Fibroblast of upper back skin (primary cell): ENCODE data around the gene FBXO24.
A peak's percentile ranks its signal among the peaks of the same experiment; 100 is the strongest.
"Not testable (repeated sequence)": the region's sequence is repeated elsewhere in the genome, so short reads cannot be mapped to it uniquely, and the experiment has no call there.

Experiments
- DNase-seq: peaks from one replicate; pipeline ENCODE4 v3.0.0-alpha.2; 2013

FBXO24 gene

DNA sequence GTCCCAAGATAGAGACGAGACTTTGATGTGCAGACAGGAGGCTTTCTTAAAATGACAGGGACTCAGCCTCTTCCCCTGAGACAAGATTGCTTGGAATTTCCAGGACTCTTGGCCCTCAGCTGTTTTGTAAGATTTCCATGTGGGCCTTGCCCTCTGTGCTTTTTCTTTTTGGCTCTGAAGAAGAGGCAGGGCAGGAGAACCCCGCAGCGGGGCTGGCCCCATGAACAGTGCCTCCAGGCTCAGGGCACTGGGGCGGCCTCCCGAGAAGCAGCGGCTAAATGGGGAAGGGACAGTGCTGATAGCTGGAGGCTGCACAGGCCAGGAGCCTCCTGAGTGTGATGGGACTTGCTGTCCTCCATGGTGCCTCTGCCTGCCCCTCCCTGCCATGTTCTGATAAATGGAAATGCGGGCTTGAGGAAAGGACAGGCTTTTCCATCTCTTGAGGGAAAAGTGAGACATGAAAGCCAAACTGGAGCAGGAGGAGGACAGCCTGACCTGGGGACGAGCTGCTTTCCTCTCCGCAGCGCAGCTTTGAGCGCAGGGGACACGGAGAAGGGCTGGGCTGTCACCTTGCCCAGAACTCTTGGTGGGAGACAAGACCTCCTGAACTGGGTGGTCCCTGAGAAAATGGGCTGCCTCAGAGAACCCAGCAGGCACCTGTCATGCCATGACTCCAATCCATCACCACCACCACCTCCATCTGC, 24.5 kb upstream of the FBXO24 start:
- DNase-seq: no peak

DNA sequence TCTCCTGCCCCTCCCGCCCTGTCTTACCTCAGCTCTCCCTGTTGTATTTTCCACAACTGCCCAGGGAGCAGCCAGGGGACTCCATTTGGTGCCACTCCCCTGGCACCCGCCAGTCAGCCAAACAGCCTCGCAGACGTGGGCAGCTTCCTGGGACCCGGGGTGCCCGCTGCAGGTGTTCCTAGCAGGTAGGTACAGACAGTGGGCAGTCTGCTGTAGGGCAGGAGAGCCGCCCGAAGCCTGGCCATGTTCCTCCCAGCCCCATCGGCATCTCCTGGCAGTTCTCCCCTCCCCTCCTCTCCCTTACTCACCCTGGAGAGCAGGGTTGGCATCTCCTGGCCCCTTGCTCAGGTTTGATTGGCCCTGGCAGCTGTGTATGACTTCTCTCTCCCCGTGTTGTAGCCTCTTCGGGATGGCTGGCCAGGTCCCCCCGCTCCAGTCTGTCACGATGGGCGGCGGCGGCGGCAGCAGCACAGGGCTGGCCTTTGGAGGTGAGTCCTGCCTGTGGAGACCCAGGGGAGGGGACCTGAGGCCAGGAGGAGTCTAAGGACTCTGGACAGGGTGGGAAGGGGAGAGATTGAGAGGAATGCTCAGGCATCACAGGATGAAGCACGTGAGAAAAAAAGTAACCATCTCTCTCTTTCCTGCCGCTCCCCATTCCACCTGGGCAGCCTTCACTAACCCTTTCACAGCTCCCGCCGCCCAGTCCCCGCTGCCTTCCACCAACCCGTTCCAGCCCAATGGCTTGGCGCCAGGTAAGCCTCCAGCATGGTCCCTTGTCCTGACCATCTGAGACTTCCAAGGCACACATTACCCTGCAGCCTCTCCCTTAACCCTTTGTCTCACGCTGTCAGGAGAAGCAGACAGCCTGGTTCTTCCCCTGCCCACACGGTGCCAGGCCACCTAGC, 23.7 kb upstream of the FBXO24 start:
- DNase-seq: no peak

DNA sequence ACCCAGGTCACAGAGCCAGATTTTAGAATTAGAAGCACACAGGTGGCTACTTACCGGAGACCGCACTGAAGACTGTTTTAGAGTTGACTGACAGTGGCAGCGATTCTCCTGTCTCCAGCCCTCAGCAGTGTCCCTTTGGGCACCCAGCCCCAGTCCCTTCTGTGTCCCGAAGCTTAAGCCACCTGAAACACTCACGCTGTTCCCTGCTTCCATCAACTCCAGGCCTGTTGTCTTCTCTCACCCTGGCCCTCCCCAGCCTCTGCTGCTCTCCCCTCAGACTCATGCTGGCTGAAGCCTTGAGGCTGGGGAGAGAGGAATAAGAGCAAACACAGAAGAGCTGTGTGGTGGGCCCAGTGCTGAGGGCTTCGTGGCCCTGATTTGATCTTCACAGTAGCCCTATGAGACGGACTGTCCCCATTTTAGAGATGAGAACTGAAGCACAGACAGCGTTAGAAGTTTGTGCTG, 23.0 kb upstream of the FBXO24 start:
- DNase-seq: no peak

DNA sequence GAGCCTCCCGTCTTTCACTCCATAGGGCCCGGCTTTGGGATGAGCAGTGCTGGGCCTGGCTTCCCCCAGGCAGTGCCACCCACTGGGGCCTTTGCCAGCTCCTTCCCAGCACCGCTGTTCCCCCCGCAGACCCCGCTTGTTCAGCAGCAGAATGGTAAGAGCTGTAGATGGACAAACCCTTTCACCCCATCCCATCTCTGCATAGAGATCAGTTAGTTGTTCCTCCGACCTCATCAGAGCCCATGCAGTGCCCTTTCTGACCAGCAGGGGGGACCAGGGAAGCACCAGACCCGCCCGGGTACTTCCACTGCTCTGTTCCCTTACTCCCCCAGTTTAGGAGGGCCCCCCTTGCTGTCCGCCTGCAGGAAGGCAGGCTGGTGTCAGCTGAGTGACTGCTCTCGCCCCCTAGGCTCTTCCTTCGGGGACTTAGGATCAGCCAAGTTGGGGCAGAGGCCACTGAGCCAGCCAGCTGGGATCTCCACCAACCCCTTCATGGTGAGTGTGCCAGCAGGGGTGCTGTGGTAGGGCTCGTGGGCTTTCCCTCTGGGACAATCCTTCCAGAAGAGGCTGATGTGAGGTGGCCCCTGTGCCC, 22.2 kb upstream of the FBXO24 start:
- peak; percentile 66 for DNase-seq

DNA sequence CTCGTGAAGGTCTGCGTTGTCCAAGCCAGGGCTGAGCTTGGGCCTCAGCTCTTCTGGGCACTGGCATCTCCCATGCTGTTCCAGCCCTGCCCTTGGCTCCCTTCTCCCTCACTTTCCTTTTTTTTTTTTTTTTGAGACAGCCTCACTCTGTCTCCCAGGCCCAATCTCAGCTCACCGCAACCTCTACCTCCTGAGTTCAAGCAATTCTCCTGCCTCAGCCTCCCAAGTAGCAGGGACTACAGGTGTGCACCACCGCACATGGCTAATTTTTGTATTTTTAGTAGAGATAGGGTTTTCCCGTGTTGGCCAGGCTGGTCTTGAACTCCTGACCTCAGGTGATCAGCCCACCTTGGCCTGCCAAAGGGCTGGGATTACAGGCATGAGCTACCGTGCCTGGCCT, 21.7 kb upstream of the FBXO24 start:
- DNase-seq: not testable (repeated sequence)

DNA sequence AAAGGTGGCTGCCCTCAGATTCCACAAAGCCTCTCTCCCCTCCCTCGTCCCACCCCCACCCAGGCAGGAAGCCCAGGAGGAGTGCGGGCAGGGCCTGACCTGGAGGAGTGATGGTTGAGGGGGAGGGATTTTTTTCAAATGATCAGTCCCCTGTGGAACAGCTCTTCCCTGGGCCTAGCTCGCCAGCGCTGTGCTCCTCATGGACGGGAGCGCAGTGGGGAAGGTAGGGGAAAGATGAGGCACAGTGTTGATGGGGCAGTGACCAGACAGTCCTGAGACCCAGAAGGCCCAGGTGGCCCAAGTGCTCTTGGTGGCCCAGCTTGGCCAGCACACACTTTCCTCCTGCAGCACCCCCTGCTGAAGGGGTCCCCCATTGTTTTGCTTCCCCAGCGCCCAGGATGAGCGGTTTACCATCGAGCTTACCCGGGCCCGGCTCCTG, 21.0 kb upstream of the FBXO24 start:
- no peak for DNase-seq

DNA sequence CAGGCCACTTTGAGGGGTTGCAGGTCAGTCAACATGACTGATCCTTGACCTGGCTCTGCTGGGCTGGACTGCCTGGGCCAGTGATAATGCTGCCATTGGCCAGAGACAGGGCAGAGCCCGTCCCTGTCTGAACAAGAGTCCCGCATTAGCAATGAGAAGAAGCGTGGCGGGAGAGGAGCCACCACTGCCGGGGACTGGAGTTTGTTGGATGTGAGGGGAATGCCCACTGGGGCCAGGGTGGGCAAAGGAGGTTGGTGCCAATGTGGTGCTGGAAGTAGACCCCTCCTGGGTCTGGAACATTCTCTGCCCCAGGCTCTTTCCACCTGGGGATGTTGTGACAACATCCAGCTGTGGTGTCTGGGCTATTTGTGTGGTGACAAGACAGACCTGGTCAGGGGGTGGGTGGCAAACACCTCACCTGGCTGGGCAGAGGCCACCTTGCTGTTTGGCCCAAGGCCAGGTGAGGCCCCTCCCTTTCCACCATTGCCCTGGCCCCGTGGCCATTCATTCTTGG, 20.1 kb upstream of the FBXO24 start:
- DNase-seq: no peak

DNA sequence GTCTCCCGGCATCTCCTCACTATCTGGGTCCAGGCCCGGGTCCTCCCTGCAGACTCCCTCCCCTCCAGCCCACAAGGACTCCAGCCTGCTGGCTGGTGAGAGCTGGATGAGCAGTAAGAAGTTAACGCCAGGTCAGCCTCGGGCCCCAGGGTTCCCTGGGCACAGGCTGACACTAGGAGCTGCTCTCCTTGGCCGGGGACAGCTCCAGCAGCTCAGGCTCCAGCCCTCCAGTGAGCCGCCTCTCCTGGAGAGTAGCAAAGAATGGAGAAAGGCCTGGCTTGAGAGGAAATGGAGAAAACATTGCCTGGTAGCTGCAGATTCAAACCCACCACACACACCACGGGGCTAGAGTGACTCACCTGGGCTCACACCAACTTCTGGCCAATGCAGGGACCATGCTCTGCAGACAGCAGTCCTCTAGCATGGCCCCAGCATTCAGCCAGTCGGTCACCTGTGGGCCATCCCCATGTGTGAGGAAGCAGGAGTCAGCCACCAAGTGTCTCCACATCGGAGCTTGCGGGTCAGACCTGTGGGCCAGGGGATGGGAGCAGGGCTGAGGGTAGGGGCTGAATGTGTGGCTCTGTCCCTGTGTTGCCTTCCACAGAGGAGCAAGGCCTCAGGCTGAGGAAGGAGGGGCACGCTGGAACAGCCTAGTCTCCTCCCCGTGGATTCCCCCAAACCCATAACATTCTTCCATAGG, 18.9 kb upstream of the FBXO24 start:
- peak; percentile 20 for DNase-seq

DNA sequence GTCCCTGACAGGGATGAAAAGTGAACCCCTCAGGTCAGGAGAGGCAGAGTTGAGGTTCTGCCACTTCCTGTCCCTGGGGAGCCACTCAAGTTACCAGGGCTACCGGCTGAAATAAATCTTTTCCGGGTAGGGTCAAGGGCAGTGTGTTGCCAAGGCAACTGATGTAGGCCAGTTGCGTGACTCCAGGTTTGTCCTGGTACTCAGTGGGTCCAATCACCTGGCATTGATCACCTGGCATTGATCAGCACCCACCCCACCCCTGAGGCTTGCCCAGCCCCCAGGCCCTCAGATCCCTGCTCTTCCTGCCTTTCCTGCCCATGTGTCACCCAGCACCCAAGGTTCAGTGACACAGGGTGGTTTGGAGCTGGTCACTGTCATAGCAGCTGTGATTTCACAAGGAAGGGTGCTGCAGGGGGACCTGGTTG, 18.4 kb upstream of the FBXO24 start:
- no peak for DNase-seq

DNA sequence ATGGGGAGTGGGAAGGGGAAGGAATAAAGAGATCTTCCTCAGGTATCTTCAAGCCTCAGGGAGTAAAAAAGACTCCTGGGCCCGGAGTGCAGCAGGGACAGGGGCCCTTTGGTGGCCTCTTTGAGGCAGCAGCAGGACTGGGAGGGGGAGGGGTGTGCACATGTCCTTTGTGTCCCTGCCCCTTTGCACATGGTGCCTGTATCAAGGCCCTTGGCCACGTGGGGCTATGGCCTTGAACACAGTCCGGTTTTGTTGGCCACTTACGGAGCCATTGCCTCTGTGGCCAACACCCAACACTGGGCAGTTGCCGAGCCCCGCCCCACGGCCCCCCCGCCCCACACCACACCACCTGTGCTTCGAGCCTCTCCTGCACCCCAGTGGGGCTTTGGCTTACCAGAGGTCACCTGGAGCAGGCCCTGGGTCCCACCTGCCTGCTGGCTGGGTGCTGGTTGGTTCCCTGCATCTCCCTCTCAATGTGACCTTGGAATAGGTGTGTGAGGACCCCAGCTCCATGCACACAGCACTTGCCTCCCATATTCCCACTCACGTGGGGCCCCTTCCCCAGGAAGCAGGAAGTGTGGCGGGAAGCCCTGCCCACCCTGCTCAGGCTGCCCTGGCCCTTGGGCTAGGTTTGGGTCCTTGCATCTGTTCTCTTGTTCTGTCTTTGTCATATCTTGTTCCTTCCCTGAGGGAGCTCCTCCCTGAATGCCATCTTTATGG, 17.8 kb upstream of the FBXO24 start:
- DNase-seq: no peak

DNA sequence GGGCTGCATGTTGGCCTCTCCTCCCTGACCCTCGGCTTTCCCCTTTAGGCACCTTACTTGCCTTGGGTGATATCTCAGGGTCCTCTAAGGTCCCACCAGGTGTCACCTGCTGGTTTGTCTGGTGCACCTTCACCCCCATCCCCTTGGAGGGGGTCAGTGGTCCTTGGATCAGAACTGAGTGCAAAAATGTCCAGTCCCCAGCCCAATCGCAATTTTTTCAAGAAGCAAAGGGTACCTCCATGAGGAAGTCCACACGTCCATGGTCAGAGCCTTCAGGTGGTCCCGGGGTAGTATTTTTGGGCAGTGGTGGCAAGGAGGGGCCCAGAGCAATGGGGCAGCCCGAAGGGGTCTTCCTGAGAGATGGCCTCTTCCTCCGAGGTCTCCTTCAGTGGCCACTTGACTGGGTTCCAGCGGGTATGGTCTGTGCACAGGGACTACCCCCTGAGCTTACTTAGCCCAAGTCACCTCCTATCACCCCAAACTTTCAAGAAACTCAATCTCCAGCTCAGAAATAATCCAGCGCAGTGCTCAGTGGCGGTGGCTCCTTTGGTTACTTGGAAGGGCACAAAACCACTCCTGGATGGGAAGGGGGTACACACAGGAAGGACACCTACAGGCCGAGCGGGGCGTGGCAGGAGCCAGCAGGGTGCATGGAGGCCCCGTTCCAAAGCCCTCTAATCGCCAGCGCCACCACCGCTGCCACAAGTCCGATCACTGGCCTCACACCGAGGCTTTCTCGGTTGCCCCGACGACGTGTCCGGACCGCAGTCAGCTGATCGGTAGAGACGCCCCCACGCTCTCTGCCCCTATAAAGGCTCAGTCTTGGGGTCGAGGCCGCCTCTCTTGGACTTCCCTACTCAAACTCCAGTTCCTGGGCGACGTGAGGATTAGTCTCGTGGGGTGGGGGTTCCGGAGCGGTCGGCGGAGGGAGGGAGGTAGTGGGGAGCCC, 17.0 kb upstream of the FBXO24 start:
- DNase-seq: peak; percentile 22

DNA sequence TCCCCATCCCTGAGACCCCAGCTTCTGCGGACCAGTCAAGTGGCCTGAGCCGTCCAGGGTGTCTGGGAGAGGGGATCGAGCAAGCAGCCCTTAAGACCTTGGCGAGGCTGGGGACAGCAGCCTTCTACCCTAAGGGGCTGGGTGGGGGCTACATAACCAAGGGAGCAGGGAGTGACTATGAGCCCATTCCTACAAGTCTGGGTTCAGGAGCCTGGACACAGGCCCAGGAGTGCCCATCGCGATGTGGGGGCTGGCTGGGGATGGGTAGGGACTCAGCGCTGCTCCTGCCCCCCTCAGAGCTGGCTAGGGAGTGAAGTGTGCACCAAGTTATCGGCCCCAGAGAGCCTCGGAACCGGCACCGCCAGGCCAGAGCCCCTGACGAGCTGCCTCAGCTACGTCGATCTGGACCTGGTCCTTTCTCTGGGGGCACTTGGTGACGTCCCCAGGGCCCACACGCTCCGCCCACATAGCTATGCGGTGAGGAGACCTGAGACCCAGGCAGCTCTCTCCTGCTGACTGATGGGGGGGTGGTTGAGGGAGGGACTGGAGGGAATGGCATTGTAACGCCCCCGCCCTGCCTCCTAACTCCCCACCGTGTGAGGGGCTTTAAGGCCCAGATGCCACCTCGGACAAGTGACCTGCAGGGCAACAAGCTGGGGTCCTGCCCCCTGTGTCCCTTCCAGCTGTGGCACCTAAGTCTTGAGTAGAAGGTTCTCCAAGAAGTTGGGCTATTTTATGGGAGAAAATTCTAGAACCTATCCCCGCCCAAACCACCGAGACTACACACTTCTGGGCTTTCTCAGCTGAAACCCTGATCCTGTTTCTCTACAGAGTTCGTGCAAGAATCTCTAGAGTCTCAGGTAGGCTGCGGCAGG, 14.9 kb upstream of the FBXO24 start:
- peak; percentile 17 for DNase-seq

DNA sequence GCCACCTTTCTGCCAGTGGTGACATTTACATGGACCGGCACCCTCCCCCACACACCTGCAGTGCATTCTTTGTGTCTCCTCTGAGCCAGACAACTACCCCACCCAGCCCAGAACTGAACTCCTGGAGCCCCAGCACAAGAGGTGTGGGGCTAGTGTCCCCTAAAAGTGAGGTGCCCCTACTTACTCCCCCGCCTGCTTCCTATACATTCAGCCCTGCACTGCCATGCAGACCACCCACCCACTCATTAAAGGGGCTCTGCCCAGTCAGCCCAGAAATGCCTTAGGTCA, 14.4 kb upstream of the FBXO24 start:
- no peak for DNase-seq

DNA sequence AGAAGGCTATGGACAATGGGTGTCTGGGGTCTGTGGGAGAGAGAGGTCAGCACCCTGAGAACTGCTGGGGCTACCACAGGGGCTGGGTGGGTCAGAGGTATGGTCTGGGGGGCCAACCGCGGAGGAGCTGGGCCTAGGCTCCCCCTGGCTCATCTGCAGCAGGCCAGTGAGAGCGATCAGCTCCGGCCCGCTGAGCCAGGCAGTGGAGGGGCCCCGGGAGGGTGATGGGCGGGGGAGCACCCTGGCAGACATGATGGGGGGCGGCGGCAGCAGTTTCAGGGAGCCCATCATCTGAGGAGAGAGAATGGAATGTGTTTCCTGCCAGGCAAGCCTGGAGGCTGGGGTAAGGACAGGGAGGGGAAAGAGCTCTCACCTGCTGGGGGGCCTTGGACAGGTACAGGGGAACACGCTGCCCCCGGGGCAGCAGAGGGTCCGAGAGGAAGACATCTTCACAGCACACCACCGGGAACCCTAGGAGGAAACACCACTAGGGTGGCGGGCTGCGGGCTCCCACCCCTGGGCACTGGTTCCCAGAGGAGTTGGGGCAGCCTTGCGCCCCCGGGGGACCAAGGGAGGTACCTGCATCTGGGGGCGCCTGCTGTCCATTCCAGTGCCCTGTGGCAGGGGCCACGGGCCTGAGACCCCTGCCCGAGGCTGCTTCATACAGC, 13.7 kb upstream of the FBXO24 start:
- DNase-seq: peak; percentile 8

DNA sequence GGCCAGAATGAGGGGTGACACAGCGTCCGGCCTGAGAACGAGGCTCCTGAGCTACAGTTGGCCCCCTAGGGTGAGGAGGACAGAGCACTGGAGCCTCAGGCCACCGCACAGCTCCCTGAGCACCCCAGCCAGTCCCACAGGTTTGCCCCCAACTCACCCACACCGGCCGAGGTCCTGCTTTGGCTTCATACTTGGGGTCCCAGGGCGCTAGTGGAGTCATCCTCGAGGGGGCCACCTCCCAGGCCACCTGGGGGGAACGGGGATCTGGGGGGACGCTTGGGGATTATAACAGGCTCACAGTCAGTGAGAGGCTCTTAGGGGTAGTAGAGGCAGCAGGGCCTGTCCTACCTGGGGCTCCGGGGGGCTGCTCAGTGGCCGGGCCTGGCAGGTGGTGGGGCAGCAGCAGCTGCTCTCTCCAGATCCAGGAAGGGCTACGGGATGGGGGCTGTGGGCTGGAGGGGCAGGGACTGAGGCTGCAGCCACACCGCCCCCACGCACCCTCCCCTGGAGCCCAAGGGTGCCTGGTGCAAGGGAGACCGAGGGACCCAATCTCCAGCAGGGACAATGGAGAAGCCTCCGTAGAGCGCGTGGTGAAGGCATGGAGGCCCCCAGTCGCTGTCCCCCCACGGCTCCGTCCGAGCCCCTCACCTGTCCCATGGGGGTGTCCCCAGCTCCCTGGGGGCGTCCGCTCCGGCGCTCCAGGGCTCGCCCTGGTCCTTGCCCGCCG, 13.0 kb upstream of the FBXO24 start:
- DNase-seq: no peak

DNA sequence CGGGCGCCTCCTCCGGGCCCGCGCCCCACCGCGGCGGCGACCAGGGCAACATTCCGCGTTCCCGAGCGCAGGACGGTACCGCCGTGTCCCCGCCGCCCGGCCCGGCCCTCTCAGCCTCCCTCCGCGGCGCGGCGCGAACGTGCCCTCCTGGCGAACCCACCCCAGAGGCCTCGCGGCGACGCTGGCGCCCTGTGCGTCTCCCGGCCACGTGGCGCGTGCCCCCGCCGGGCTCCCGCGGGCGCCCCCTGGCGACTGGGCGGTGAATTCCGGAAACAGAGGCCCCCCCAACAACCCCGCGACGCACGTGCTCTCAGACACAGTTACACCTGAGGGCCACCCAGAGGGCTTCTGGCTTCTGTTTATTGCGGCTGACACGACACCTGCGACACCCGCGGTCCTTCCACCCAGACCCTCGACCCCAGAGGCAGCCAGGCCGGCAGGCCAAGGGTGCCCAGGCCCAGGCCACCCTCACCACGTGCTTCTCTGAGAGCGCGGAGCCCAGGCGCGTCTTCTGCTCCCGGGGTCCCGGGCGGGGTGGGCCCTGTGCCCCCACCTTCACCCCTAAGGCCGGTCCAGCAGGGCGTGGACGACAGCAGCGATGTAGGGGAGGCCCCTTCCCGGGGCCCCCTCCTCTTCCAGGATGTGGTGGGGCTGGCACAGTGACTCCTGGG, 12.3 kb upstream of the FBXO24 start, which contains the start of gene SAP25:
Gene SAP25, minus strand, starts transcription at position 210 of the 671 bp plus-strand sequence. Its CDS starts 158 bp downstream, at position 52.
- DNase-seq: no peak

DNA sequence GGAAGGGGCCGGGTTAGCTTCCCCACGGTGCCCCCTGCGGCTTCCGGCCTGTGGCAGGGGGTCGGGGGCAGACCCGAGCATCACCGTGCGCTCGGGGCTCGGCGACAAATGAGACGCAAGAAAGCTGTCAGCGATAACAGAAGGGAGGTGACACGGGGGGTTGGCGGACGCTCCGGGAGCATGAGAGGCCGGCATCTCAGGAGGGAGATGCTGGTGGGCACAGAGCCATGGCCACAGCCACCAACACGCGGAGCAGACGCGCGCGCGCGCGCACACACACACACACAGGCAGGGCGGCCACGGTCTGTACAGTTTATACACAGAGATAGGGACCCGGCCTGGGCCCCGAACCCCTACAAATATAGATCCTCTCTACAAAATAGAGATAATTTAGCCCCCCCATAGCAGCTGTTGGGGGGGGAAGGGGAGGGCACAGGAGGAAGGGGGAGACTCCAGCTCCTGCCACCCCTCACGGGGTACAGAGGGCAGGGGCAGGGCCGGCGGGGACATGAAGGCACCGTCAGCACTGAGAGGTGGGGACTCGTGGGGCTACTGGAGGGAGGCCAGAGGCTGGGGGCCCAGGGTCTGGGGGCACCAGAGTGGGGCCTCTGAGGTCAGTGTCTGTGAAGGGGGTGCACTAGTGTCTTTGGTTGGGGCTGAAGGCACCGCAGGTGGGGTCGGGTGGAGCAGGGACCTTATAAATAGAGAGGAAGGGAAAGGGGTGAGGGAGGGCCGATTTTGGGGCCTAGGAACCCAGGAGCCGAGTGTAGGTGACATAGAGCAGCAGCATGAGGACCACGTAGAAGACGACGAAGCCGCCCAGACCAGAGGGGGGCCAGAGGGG, 11.5 kb upstream of the FBXO24 start:
- DNase-seq: no peak
